ENCODE data around the gene SYDE1.
A peak's percentile ranks its signal among the peaks of the same experiment; 100 is the strongest.

SYDE1 gene

DNA sequence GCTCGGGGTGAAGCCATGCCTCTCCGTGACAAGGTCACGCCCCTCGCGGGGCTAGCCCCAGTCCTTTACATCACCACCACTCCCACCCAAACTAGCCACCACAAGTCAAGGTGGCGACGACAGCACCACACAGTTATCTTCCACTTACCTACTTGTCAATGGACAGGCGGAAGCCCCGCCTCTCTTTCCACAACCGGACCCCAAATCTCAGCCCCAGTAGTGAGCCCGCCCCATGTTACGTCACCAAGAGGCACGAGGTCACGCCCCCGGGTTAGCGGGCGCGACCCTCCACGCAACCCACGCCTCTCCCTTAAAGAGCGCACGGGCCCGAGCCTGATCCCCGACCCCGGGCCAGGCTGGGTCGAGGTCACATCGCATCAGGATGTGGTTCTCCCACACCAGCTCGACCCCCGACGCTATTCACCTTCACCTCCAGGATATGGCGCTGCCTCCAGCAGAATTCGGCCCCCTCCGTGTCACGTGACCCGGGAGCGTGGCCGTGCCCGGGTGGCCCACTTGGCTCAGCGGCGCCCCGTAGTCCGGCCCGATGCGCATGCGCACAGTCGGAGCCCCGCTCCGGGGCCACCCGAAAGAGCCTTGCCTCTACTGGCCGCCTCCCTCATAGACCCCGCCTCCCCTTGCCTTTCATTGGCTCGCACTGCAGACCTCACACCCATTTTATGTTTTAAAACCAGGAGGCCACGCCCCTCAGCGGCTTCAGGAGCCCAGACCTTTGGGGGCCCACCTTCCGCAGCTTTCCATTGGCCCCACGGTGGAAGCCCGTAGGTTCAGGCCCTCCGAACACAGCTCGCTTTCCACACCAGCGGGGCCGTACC lies 18.2 kb downstream of the SYDE1 start:
- DNase-seq = peak; percentile 99

DNA sequence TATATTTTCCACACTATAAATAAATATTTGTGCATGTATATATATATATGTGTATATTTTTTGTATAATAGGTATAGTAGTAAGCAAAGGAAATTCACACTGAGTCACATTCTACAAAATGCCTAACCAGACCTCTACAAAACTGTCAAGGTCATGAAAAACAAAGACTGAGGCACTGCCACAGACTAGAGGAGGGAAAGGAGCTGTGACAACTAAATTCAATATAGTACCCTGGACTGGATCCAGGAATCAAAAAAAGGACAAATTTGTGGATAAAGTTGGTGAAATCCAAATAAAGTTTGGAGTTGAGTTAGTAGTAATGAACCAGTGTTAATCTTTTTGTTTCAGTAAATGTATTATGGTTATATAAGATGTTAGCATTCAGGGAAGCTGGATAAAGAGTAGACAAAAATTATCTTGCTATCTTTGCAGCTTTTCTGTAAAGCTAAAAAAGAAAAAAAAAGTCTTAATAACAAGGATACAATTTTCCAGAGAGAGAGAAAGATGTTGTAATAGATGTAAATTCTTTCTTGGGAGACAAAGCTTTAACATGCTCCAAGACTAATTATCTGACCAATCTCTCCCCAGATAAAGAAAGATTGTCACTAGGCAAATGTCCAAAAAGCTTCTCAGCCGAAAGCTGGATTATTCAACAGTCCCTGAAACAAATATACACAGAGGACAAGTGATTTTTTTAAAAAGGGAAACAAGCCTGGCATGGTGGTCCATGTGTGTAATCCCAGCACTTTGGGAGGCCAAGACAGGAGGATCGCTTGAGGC lies 19.1 kb downstream of the SYDE1 start:
- DNase-seq = no peak

DNA sequence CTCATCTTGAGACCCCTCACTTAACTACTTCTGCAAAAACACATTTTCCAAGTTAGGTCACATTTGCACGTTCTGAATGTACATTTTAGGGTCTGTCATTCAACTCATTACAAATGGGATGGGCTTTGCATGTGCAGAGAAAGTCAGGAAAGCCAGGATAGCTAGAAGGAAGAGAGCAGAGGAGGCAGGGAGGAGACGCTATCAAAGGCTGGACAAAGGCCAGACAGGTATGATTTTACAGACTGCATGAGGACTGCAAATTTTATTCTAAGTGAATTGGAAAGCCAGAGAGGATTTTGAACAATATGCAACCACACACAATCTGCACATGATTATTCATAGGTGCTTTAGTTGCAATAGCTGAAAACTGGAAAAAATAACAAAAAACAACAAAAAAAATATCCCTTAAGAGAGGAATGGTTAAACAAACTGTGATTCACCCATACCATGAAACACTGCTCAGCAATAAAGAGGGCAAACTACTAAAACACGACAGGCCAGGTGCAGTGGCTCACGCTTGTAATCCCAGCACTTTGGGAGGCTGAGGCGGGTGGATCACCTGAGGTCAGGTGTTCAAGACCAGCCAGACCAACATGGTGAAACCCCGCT lies 21.1 kb downstream of the SYDE1 start:
- no peak for DNase-seq

DNA sequence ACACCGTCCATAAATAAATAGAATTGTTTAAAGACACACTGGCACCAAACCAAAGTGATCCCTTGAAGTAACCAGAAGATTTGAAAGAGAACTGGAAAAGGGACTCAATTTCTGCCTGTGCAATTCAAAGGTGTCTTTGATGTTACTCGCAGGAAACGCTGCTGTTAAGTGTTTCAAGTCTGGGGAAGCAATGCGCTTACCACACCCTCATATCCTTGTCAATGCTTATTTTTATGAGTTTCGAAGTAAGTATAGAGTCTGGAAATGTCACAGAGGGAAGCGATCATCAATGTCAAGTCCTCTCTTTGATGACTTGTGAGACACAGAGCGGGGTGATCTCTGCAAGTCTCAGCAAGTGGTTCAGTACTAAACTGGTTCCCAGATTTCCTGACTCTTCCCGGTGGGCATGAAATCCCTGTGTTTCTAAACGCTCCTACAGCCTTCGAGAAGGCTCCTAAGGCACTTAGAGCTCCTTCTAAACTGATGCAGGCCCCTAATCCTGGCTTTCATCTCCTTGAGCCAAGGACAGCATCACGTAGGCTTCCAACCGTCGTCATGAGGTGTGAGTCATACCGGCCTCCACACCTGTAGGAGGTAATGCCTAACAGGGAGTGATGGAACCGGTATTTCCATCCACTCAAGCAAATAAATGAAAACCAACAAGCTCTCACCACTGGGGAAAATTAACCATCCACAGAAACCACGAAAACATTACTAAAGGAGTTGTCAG lies 22.8 kb downstream of the SYDE1 start:
- DNase-seq = peak; percentile 12

DNA sequence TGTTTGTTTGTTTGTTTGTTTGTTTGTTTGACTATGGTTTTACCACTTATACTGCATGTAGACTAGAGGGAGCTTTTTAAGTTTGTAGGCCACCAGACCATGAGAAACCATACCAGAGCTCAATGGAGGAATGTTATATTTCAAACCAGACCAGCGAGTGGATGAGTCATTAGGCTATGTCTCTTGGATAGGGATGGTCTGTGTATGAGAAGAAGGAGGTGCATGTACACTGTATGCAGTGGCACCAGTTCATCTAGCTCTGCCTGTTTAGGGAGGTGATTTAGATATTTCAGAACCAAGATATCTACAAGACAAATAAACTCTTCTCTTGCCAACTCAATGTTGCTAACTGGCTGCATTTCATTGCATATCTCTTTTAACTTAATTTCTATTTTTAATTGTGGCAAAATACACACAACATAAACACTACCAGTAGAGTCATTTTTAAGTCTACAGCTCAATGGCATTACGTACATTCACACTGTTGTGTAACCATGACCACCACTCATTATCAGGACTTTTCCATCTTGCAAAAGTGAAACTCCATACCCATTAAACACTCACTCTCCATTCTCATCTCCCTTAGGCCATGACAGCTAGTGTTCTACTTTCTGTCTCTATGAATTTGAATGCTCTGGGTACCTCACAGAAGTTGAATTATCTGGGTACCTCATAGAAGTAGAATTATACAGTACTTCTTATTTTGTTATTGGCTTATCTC lies 29.2 kb downstream of the SYDE1 start:
- DNase-seq = no peak

DNA sequence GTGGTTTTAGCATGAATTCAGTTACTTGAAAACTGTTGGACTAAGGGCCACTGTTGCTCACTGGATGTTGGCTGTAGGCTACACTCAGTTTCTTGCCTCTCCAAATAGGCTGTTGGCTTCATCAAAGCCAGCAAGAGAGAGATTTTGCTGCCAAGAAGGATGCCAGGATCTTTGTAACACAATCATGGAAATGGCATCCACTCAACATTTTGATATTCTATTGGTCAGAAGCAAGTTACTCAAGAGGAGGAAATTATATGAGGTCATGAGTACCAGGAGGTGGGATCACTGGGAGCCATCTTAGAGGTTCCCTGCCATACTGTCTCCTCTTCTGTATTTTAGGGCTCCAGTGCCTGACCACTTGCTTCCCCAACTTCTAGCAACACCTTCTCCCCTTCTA lies 30.6 kb downstream of the SYDE1 start:
- no peak for DNase-seq

DNA sequence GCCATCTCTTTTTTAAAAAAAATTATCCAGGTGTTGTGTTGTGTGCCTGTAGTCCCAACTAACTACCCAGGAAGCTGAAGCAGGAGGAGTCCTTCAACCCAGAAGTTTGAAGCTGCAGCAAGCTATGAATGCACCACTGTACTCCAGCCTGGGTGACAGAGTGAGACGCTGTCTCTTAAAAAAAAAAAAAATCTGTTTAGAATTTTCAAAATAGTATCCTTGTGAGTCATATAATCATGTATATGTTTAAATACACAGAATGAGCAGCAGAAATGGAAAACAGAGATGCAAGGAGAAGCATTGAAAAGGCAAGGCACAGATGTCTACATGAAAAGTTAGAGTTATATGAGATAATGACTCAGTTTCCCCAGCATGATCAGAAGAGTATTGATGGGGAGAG lies 31.2 kb downstream of the SYDE1 start:
- no peak for DNase-seq

DNA sequence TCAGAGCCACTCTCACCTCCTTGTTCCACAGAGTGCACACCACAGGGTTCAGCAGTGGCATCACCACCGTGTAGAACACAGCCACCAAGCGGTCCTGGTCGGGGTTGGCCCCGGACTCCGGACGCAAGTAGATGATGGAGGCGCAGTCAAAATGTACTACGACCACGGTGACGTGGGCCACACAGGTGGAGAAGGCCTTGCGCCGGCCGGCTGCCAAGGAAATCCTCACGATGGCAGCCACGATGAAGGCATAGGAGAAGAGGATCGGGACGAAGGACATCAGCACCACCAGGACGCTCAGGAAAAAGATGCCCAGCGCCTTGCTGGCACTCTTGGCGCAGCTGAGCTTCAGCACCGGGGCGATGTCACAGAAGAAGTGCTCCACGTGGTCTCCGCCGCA lies 33.9 kb downstream of the SYDE1 start:
- no peak for DNase-seq

DNA sequence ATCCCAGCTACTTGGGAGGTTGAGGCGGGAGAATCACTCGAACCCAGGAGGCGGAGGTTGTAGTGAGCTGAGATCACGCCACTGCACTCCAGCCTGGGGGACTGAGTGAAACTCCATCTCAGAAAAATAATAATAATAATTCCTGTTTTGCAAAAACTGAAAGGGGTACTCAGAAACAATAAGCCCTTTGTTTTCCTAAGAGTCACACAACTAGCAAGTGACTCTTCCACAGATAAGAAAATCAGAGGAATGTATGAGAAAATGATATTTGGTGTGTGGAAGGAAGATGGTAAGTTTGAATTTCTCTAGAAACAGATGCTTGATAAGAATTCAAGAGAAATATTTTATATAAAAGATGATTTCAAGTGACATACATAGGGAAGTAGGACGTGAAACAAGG lies 35.1 kb downstream of the SYDE1 start:
- no peak for DNase-seq

DNA sequence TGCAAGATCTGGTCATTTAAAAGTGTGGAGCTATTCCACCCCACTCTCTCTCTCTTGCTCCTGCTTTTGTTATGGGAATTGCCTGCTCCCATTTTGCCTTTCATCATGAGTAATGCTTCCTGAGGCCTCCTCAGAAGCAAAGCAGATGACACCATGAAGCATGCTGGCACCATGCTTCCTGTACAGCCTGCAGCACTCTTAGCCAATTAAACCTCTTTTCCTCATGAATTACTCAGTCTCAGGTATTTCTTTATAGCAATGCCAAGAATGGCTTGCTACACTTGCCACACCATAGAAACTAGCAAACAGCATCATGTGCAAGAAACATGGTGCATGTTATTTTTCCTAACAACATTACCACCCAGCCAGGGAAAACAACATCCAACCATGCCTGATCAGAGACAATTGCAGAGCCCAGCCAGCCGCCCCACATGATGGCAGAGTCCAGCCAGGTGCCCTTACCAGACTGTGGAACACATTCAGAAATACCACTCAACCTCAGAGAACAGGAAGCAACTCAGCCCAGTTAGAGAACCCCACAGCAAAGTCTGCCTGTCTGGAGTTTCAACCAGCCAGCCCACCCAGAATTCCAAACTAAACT lies 36.9 kb downstream of the SYDE1 start:
- no peak for DNase-seq

DNA sequence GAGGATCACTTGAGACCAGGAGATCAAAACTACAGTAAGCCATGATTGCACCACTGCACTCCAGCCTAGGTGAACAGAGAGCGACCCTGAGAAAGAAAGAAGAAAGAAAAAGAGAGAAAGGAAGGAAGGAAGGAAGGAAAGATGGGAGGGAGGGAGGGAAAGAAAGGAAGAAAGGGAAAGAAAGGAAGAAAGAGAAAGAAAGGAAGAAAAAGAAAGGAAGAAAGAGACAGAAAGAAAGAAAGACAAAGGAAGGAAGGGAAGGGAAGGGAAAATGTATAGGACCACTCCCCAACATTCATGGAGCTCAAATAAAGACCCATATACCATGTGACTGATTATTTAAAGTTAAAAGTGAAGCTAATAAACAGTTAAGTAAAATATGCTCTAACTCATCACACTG lies 39.9 kb downstream of the SYDE1 start:
- DNase-seq = no peak

DNA sequence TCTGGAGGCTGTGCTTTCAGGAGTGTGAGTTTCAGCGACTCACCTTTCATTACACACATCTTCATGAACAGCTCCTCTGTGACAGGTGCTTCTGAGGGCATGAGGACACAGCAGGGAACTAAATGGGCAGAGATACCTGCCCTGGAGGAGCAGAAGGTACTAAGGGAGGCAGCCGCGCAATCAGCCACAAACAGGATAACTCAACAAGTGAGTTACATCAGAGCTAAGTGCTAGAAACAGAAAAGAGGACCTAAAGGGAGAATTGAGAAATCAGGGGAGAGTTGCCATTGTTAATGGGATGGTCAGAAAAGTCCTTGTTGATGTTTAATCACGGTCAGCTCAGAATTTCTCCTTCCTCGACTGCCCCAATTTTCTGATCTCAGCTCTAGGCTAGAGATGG lies 42.5 kb downstream of the SYDE1 start:
- no peak for DNase-seq

DNA sequence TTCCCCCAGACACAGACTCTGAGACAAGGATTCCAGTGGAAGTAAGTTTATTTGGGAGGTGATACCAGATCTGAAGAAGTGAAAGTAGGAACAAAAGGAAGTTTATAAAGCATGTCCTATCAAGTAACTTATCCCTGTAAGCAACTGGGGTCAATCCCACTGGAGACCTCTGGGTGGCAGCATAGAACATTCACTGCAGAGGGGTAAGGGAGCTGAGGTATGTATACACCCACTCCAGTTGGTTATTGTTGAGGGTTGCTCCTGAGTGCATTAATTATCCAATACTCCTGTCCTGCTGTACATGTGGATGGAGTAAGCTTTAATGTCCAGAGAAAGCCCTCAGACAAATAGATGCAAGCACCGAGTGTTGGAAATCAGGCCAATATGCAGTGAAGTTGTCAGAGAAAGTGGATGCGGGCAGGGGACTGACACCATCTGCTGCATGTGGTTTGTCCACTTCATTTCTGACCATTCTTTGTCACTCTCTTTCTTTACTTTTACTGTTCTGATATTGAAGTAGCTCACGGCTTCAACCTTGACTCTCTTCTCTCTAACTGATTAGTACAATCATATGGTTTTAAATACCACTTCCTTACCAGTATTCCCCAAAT lies 46.9 kb downstream of the SYDE1 start:
- DNase-seq = peak; percentile 53

DNA sequence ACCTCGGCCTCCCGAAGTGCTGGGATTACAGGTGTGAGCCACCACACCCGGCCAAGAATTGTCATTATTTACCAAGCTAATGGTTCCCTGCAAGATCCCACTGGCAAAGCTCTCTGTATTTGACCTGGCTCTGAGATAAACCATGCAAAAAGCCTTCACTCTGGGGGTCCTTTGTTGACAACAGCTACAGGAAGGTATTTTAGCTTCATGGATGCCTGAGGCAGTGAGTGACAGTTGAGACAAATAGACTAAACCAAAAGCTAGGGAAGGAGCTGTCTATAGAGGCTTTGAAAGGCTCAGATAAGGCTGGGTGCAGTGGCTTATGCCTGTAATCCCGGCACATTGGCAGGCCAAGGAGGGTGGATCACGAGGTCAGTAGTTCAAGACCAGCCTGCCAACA lies 48.1 kb downstream of the SYDE1 start:
- no peak for DNase-seq

DNA sequence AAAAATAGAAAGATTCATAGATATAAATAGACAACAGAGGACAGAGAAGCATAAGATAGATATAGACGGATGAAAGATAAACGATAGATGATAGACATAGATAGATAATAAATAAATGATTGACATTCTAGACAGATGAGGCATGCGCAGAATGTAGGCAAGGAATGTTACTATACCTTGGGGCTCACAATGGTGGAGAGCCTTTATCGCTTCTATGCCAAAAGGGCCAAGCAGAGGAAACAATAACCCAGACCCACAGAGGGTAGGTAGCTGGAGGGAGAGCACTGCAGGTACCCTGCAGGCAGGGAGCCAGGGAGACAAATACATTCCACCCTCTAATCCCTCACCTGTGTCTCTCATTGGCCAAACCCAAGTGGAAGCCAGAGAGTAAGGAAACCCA lies 49.2 kb downstream of the SYDE1 start:
- no peak for DNase-seq

DNA sequence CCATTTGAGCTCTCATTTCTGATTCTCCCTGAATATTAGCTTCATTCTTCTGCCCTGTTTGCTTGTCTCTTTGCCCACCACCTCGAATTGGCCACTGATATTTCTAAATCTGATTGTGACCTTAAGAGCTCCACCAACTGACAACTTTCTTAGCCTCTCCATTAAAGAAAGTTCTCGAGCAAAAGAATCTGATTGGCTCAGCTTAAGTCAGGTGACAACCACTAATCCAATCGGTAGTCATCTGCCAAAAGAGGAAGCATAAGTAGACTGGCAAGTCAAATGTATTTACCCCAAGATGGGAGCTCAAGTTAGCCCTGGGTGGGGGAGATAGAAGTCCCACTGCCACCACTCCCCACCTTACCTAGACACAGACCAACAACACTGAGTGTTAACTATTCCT lies 52.0 kb downstream of the SYDE1 start:
- no peak for DNase-seq

DNA sequence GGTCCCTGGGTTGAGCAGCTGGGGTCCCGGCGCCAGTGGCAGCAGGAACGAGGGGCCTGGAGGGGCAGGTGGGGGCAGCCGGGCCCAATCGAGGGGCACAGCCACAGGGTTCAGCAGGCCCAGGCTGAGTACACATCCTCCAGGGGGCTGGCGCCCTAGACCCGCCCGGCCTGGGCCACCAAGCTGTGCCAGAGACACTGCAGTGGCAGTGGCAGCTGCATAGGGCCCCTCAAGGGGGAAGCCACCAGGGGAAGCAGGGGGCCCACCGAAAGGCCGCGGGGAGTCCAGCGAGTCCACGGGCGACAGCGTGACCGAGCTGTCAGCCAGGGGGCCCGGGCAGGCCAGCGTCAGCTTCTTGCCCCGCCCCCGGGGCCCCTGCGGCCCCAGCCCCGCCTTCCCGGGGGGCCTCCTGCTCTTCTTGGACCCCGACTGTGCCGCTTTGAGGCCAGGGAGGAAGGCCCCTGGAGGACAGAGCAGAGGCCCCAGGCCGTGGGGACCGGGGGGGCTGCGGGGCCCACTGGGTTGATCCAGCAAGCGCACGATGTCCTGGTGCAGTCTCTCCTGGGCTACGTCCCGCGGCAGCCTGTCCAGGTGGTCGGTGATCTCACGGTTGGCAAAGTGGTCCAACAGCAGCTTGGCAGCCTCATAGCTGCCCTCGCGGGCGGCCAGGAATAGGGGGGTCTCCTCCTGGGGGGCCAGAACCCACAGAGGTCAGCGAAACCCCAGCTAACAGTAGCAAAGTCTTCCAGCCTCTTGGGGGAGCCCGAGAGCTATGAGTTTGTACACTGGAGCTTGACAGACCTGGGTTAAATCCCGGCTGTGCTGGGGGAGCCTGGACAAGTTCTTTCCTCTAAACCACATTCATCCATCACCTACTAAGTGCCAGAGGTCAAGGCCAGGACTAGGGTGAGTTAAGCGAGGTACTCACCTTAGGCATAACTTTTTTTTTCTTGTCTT lies 54.1 kb downstream of the SYDE1 start:
- peak; percentile 68 for DNase-seq
